Cardiac muscle cell (in vitro differentiated cells and primary cell): Measurements from ENCODE around the gene CUBN. TPM values are rescaled to one million over a fixed set of nuclear protein-coding genes. Genes with fewer than 3 reads are reported as not detected.

ENCODE experiments used
- DNase-seq, 2 donors: peaks; one replicate each; pipeline versions ENCODE4 v3.0.0 to v3.0.0-alpha.2; 2010 to 2017; ENCODE audit warnings: low read depth in 1 of 2, low spot score in 1 of 2
- H3K27ac ChIP-seq: fragments of 200-600 bp; sonication (generic); 2 replicates; pipeline ENCODE4 v1.5.1; 2016
- H3K27me3 ChIP-seq: fragments of 200-600 bp; sonication (generic); 2 replicates; pipeline ENCODE4 v1.6.0; 2016; ENCODE audit warnings: control low read depth
- H3K36me3 ChIP-seq: fragments of 200-600 bp; sonication (generic); 2 replicates; pipeline ENCODE4 v1.5.1; 2016; ENCODE audit warnings: control low read depth
- H3K4me1 ChIP-seq: fragments of 200-600 bp; sonication (generic); 2 replicates; pipeline ENCODE4 v1.8.1; 2017; ENCODE audit warnings: low read depth, mild to moderate bottlenecking, mixed run types
- H3K4me3 ChIP-seq: fragments of 200-600 bp; sonication (generic); 2 replicates; pipeline ENCODE4 v1.5.1; 2016; ENCODE audit warnings: mild to moderate bottlenecking
- H3K9me3 ChIP-seq: fragments of 200-600 bp; sonication (generic); 2 replicates; pipeline ENCODE4 v1.5.1; 2017; ENCODE audit warnings: low read depth, mild to moderate bottlenecking, control low read depth
- polyA plus RNA-seq: library from polyadenylated mRNA; unstranded; fragments of >200 nt; fragmentation: Nextera tagmentation; extraction: Ambion mirVana; gene quantifications from 2 replicates; pipeline ENCODE4 v1.2.1, GENCODE V29; 2016
- total RNA-seq: library from RNA; depleted of rRNA; stranded (reverse); fragments of >200 nt; gene quantifications from 2 replicates; pipeline ENCODE4 v1.2.3, GENCODE V29; 2016
- TF ChIP-seq, protein P1 (sequence below): IDR thresholded peaks from 2 replicates; pipeline ENCODE4 v1.5.1; 2012; ENCODE audit warnings: low read depth, mild to moderate bottlenecking, low read length

Gene CUBN
- total and polyA plus RNA-seq, 2 experiments from 2014 or later = 0.79 to 2.7 TPM

- H3K27ac ChIP-seq = no peak overlapping the region
- H3K36me3 ChIP-seq = no peaks in the 10 kb centered on the region
- H3K4me1 ChIP-seq = peaks cover 23% of the 10 kb centered on the region
- H3K4me3 ChIP-seq = no peak overlapping the region
- no peaks in the 10 kb centered on the region for H3K27me3 ChIP-seq
- TF ChIP-seq, protein P1, sequence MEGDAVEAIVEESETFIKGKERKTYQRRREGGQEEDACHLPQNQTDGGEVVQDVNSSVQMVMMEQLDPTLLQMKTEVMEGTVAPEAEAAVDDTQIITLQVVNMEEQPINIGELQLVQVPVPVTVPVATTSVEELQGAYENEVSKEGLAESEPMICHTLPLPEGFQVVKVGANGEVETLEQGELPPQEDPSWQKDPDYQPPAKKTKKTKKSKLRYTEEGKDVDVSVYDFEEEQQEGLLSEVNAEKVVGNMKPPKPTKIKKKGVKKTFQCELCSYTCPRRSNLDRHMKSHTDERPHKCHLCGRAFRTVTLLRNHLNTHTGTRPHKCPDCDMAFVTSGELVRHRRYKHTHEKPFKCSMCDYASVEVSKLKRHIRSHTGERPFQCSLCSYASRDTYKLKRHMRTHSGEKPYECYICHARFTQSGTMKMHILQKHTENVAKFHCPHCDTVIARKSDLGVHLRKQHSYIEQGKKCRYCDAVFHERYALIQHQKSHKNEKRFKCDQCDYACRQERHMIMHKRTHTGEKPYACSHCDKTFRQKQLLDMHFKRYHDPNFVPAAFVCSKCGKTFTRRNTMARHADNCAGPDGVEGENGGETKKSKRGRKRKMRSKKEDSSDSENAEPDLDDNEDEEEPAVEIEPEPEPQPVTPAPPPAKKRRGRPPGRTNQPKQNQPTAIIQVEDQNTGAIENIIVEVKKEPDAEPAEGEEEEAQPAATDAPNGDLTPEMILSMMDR = no peak
- H3K9me3 ChIP-seq = no peaks in the 10 kb centered on the region
- DNase-seq = no peak
These were observed 45.0 kb upstream of the CUBN start for GRCh38 chr10:17174626-17175025.

- no peaks in the 10 kb centered on the region for H3K9me3 ChIP-seq
- H3K27ac ChIP-seq = peak overlapping the region; percentile 90
- no peaks in the 10 kb centered on the region for H3K27me3 ChIP-seq
- peaks cover 31% of the 10 kb centered on the region for H3K4me1 ChIP-seq
- peak; percentile 38 to 65 for DNase-seq
- no peak overlapping the region for H3K4me3 ChIP-seq
- TF ChIP-seq, protein P1 = no peak
- H3K36me3 ChIP-seq = no peaks in the 10 kb centered on the region
These were observed 41.6 kb upstream of the CUBN start for GRCh38 chr10:17171141-17171641.

DNA sequence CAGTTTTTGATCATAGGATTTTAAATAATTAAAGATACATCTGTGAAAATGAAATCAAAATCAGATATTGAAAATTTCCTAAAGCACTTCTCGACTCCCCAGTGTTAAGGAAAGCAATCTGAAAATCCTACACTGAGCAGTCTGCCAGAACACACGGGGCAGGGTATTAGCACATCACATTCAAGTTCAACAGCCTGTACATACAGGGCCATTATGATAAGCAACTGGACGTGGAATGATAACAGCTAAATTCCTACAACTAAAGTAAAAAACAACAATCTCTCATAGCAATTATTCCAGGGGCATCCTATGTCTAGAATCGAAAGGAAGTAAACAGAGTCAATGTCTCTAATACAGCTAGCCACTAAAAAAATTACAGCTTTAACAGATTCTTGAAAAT, 40.2 kb upstream of the CUBN start:
- DNase-seq = peak; percentile 41 to 59
- Histone ChIP-seq H3K27me3 (no peaks in the 10 kb centered on the region), H3K9me3 (no peaks in the 10 kb centered on the region), H3K4me1 (peaks cover 31% of the 10 kb centered on the region), H3K27ac (peak overlapping the region; percentile 90), H3K4me3 (no peak overlapping the region), H3K36me3 (no peaks in the 10 kb centered on the region)
- TF ChIP-seq, protein P1 = no peak

DNA sequence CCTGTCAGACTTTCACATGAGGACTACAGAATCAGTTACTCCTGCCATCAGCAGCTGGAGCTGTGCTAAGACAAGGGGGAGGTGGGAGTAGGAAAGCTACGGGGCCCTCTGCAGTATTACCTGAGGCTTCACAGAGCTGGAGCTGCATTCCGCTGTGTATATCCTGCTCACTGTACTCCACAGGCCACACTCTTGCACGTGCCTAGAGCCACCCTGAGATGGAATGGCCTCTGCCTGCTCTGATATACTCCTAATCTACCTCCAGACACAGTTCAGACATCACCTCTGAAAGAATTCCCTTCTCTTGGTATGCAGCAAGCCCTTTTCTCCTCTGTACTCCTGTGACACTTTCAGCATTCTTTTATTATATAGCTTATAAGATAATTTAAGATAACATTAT, 37.1 kb upstream of the CUBN start:
- TF ChIP-seq, protein P1 = no peak
- H3K9me3 ChIP-seq = no peaks in the 10 kb centered on the region
- no peak overlapping the region for H3K4me3 ChIP-seq
- peaks cover 29% of the 10 kb centered on the region for H3K4me1 ChIP-seq
- DNase-seq = peak in 1 of 2 donors; percentile 22
- H3K27me3 ChIP-seq = no peaks in the 10 kb centered on the region
- H3K36me3 ChIP-seq = no peaks in the 10 kb centered on the region
- peak overlapping the region; percentile 5 for H3K27ac ChIP-seq

- TF ChIP-seq, protein P1 = no peak
- DNase-seq = no peak
- Histone ChIP-seq H3K4me3 (no peak overlapping the region), H3K4me1 (no peaks in the 10 kb centered on the region), H3K36me3 (no peaks in the 10 kb centered on the region), H3K9me3 (no peaks in the 10 kb centered on the region), H3K27me3 (no peaks in the 10 kb centered on the region), H3K27ac (no peak overlapping the region)
These were observed 33.2 kb upstream of the CUBN start for GRCh38 chr10:17162828-17163227.
